ENCODE results near the gene PTK7.
"Not testable (repeated sequence)": the region's sequence is repeated elsewhere in the genome, so short reads cannot be mapped to it uniquely, and the experiment has no call there.

The PTK7 gene

GRCh38 chr6:43054206-43054943 is 21.7 kb upstream of the PTK7 start:
- DNase-seq, result no peak

DNA sequence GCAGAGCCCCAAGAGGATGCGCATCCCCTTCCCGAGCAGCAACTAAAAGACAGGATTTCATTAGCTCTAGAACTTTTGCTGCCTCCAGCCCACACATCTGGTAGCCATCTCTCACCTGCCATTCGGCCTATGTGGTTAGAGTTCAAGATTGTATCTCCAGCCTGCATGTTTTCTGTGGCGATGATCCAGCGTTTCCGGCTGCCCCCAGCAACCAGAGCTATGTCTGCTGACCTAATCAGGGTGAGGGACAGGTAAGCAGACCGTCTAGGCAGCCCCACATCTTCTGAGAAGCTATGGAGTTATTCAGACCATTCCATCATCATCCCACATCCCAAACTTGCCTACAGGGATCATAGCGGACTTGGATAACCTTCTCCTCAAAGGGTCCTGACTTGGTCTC is 20.1 kb upstream of the PTK7 start:
- no peak for DNase-seq

- no peak for DNase-seq
Observed at GRCh38 chr6:43058531-43058930, 17.6 kb upstream of the PTK7 start.

DNA sequence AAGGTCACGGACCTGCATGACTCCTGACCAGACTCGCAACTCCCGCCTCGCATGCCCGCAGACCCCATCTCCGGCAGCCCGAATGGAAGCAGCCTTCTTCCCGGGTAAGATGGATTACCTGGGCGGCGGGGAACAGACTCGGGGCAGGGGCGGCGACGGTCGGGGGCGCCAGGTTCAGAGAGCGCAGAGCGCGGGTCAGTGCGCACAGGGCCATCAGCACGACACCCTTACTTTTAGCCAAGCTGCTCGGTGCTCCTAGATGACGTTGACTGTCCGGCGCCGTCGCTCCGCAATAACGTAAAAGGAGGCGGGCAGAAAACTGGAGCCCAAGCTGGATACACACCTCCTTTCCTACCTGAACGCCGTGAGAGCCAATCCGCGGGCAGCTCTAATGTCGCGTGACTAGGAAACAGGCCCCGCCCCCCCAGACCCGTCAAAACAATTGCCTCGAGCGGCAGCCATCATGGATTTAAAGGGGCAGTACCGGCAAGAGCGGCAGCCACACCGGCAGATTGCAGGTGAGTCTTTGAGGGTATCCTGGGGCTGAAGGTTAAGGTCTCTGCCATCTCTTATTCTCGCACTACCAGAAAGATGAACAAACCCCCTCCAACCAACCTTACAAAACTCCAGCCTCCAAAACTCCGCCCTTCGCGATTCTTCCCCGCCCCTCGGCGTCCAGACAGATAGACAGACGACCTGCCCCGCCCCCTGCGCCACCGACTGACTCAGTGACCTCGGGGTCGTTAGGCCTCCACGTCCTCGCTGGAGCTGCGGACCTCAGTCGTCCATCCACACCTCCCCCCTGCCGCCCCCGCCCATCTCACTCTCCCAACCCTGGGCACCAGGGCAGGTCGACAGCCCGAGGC is 16.7 kb upstream of the PTK7 start, which contains the start of the genes KLC4 and MRPL2:
Gene KLC4, plus strand, starts transcription at position 464 of the 866 bp plus-strand sequence. CDS start 1,705 bp downstream, outside the sequence.
Gene MRPL2, minus strand, starts transcription at position 267 of the 866 bp plus-strand sequence. Its CDS starts 53 bp downstream, at position 214.
- DNase-seq, result peak; percentile 97

GRCh38 chr6:43060034-43060754 is 15.9 kb upstream of the PTK7 start:
- DNase-seq, result no peak

DNA sequence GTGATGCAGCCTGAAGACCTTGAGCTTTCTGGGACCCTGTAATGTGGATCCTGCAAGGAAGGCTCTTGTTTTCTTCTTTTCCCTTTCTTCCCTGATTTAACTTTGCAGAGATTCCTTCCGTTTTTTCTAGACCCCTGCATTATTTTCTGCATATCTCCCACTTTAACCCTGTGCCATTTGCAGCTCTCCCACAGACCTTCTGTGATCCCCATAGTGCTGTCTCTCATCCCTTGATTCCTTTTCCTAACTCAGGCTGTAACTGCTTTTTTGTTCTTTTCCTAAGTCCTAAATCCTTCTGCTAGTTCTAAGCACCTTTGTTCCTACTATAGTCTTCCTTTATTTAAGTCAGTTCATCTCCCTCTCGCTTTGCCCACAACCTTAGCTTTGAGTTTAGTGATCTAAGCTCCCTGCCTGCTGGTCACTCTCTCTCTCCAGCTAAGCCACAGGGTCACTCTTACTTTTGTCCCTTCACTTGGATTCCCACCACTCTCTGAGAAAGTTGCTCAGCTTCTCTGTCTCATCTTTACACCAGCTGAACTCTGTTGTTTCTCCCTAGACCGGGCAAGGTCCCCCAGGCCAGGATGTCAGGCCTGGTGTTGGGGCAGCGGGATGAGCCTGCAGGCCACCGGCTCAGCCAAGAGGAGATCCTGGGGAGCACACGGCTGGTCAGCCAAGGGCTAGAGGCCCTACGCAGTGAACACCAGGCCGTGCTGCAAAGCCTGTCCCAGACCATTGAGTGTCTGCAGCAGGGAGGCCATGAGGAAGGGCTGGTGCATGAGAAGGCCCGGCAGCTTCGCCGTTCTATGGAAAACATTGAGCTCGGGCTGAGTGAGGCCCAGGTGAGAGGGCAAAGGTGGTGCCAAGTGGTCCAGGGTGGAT is 15.1 kb upstream of the PTK7 start:
- DNase-seq, result no peak

DNA sequence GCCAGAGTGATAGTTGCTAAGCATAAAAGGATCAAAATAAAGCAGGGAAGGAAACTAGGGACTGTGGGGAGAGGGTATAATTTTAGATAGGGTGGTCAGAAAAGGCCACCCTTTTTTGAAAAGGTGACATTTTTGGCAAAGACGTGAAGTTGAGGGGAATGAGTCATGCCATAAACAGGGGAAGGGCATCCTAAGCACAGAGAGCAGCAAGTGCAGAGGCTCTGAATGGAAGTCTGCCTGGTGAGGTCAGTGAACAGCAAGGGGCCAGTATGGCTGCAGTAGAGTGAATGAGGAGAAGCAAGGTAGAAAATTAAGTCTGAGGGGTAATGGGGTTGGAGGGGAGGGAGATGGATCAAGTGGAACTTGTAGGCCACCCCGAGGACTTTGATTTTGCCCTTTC is 14.3 kb upstream of the PTK7 start:
- DNase-seq, result no peak

DNA sequence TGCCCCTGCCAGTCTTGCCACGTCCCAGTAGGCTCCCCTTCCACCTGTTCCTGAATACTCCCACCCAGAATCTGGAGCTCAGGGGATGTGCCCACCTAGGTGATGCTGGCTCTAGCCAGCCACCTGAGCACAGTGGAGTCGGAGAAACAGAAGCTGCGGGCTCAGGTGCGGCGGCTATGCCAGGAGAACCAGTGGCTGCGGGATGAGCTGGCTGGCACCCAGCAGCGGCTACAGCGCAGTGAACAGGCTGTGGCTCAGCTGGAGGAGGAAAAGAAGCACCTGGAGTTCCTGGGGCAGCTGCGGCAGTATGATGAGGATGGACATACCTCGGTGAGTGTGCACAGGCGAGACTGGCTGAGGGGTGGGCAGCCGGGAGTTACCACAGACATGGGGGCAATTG is 13.3 kb upstream of the PTK7 start:
- no peak for DNase-seq

DNA sequence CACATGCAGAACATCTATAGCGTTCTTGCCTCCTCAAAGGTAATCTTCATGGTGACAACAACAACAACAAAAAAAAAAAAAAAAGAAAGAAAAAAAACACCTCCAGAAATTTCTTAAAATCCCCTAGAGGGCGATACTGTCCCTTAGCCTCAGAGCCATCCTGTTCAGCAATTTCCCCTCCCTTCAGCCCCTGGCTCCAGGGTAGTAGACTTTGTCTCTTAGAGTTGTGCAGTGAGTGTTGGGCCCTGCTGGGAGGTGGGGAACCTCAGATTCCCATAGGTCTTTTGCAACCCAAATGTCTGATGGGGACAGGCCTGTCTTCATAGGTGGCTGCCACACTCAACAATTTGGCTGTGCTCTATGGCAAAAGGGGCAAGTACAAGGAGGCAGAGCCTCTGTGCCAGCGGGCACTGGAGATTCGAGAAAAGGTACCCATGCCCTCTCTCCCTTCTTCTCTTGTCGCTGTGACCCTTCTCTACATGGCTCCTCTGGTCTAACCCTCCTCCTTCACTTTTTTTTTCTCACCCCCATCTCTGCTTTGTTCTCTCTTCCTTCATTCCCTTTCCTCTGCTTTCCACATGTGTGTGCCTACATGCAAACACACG is 6.0 kb upstream of the PTK7 start:
- DNase-seq, result no peak

DNA sequence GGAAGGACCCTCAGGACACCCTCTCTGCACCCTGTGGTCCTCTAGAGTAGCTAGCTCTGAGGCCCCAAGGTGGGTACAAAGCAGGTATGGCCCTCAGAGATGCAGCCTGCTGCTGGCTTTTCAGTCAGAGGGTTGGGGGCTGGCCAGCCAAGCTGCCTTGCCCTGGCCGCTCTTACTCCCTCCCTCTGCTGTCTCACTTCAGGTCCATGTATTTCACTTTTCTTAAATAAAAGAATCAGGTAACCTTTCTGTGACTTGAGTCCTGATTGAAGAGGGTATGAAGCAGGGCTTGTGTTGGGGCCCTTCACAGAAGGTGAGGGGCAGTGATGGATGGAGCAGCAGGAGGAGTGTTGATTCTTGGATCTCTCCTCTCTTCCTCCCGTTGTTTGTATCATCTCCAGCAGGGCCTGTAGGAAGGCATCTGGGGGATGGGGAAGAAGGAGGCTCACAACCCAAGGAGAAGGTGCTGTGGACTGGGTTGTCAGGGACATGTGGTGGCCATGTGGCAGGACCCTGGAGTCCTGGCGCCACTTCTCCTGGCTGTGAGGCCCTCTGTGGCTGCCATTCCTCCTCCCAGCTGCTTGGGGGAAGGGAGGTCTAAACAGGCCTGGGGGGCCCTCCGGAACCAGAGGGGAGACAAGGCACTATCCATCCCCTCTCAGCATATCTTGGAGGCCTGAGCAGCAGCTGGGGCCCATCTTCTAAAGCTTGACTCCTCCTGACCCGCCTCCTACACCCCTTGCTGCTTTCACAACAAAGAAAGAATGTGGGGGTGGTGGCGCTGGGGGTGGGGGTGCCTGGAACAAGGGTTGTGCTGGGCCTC is 1.1 kb upstream of the PTK7 start:
- no peak for DNase-seq

DNA sequence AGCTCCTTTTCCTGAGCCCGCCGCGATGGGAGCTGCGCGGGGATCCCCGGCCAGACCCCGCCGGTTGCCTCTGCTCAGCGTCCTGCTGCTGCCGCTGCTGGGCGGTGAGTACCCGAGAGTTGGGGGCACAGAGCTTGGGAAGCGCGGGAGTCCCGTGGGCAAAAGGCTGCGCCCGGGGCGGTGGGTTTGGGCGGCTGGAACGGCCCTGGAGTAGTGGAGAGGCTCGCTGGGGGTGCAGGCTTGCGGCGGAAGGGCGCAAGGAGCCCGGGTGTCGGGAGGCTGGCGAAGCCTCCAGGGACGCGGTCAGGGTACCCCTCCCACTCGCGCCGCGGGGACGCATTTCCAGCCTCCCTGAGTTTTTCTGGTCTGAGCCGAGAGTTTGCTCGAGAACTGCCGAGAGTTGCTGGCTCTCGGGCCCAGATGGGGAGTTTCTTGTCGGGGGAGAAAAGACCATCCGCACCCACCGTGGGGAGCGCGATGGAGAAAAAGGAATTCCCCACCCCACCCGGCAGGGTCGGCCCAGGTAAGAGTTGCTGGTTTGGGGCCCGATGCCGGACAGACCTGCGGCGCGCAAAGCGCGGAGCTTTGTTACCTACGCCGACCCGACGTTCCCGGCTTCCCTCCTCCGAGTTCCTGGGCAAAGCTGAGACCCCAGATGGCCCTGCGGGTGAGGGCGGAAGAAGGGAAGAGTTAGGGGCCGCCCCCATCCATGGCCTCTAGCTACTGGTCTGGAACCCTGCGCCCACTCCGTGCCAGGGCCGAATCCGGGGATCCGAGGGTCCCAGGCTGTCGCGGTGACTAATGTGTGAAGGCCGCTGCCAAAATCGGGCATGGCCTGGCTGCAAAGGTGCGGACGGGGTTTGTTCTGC is 584 bp downstream of the PTK7 start:
- peak in 1 of 2 donors; percentile 16 for DNase-seq

DNA sequence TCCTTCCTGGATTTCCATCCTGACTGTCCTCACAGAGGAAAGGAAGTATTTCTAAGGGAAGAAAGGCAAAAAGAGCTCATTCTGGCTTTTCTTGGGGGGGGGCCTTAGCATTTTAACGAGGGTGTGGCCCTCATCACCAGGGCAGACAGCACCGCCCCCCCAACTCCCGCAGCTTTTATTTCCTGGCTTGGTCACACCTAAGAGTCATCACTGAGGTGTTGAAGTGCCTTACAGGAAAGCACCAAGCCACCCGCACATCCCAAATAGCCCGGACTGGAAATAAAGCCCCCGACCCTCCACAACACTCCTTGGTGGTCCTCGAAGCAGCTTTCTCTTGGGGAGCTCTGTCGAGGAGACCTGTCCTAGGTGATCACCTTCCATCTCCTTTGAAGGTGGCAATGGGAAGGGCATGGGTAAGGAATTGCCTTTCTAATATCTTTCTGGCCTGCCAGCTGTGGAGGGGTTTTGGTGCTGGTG is 1.3 kb downstream of the PTK7 start:
- no peak for DNase-seq

- no peak for DNase-seq
Observed at GRCh38 chr6:43077981-43078511, 1.9 kb downstream of the PTK7 start.

- no peak for DNase-seq
Observed at GRCh38 chr6:43078691-43079090, 2.6 kb downstream of the PTK7 start.

DNA sequence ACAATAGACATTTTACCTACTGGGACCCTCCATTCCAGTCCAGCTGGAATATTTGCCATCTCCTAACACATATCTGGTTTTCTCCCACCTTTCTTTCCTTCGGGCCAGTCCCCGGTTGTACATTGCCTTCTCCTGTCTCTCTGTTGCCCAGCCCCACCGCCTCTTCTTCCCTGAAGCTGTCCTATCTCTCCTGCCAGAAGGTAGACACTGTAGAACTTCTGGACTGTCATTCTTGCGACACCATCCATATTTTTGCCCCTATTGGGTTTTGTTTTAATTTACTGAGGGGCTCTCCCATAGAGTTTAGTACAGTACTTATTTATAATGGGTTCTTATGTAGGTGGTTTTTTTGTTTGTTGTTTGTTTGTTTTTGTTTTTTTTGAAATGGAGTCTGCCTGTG is 4.9 kb downstream of the PTK7 start:
- no peak for DNase-seq

- DNase-seq, result not testable (repeated sequence)
Observed at GRCh38 chr6:43081922-43082321, 5.8 kb downstream of the PTK7 start.

DNA sequence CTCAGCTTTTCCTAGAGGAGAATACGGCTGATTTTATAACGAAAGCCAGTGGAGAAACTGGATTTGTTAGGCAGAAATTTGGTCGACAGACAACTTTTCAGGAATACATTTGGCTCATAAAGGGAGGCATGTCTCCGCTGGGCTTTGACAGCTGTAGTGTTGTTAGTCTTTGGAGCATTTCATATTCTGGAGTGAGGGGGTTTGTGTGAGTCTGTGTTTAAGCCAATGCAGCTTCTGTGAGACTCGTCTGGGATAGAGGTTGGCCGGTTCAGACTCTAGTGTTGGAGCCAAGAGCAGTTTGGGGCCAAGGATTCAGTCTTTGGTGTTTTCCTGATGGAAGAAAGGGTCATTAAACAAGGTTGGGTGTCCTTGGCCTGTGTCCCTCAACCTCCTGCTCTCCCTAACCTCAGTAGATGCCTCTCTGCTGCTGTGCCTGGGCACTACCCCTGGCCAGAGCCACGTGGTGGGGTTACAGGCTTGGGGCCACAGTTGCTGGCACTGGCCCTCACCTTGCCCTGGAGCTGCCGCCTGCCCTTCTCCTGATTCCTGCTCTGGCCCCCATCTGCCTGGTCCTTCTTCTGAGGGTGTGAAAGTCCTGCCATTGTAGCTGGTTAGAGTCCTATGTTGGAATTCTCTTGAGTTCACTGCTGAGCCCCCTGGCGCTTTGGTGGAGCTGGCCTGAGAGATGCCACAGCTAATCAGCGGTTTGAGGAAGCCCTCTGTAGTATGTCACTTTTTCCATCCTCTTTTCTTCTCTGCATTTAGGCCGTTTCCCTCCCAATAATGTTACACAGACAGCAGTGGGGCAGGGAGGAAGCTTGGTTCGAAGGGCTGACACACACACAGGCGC is 6.9 kb downstream of the PTK7 start:
- no peak for DNase-seq

DNA sequence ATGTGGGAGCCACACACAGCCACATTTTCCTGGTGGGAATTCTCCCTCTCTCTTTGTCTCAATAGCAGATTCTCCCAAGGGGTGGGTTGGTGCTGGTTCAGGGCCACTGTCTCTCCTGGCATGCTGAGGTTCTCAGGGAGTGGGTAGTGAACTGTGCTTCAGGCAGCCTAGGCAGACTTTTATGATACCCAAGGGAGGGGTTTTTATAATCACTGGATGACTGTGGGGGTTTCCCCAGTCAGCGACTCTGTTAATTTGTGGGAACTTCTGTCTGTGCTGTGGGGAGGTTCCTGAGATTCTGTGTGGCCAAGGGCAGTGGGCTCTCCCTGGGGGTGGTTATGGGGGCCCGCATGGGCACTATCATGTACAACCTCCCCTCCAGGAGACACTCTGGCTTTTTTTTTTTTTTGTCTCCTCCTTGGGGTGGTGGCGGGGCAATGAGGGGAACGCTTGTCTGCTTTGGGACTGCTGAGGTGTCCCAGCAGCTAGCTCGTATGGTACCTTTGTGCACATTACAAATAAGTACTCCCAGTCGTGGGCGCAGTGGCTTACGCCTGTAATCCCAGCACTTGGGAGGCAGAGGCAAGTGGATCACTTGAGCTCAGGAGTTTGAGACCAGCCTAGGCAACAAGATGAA is 10.0 kb downstream of the PTK7 start:
- peak; percentile 15 to 20 for DNase-seq
